K562 (cell line): ENCODE measurements around the gene ATP4B. TPM values are rescaled to one million over a fixed set of nuclear protein-coding genes. Genes with fewer than 3 reads are reported as not detected.

Experiments
- ATAC-seq: fragments of 200-7000 bp; cut with Tn5 transposase; 3 replicates; pipeline ENCODE4 v1.9.1; 2020; ENCODE audit warnings: moderate library complexity
- BruUV-seq: library from RNA; stranded (reverse); fragments of 400-500 nt; replicated peaks from 2 replicates; lab custom pipeline; 2021; lab: Mats Ljungman, UMichigan
- CTCF ChIA-PET: fragments of 300-600 bp; formaldehyde crosslinking; extraction: SDS; loops from one replicate; lab custom pipeline; 2021; ENCODE audit warnings: low intra/inter-chr PET ratio; lab: Yijun Ruan, JAX
- POLR2A ChIA-PET: fragments of 300-600, 350-650 bp; sonication (Branson Sonifier 250); formaldehyde crosslinking; extraction: SDS; loops from one replicate; lab custom pipeline; 2021; ENCODE audit warnings: antibody characterized with exemption, inconsistent platforms; lab: Yijun Ruan, JAX
- DNase-seq, 4 experiments: peaks; one replicate each; pipeline versions ENCODE4 v3.0.0 to v3.0.0-alpha.2; 2011 to 2018; ENCODE audit warnings: low spot score in 3 of 4, mixed read lengths in 3 of 4; ENCODE audit errors: extremely low read depth in 1 of 4
- FAIRE-seq: peaks from 2 replicates; lab custom pipeline; 2011; peaks lifted over from hg19 to GRCh38; lab: Jason Lieb, UNC
- H2AFZ ChIP-seq: 2 replicates; pipeline ENCODE4 v1.6.0; 2011; ENCODE audit warnings: low read depth, low read length, control low read depth, inconsistent platforms
- H3K27ac ChIP-seq: fragments of 200-600 bp; 3 replicates; pipeline ENCODE4 v1.8.0; 2011; ENCODE audit warnings: low read depth, mild to moderate bottlenecking, control low read depth, inconsistent platforms, low read length, moderate library complexity, mixed read lengths; ENCODE audit errors: extremely low read depth
- H3K27me3 ChIP-seq, 2 experiments: fragments of 300-600 bp in 1 of 2; 2 replicates in 1 of 2; 3 replicates in 1 of 2; pipeline versions ENCODE4 v1.6.0 to v1.8.0; 2011; ENCODE audit warnings: inconsistent platforms in 2 of 2, low read length in 2 of 2, mild to moderate bottlenecking in 1 of 2, mixed read lengths in 1 of 2, moderate library complexity in 1 of 2; ENCODE audit not compliant: control insufficient read depth in 2 of 2, insufficient read depth in 2 of 2
- H3K36me3 ChIP-seq: fragments of 300-600 bp; 3 replicates; pipeline ENCODE4 v1.8.0; 2011; ENCODE audit warnings: mild to moderate bottlenecking, low read length, inconsistent platforms; ENCODE audit not compliant: control insufficient read depth, insufficient read depth
- H3K4me1 ChIP-seq, 2 experiments: fragments of 200-600 bp in 1 of 2; replicated peaks in 1 of 2; 2 replicates in 1 of 2; 3 replicates in 1 of 2; pipeline versions ENCODE4 v1.5.1 to v1.8.0; 2011; ENCODE audit warnings: inconsistent platforms in 2 of 2, low read length in 2 of 2, mild to moderate bottlenecking in 1 of 2, mixed read lengths in 1 of 2, moderate library complexity in 1 of 2; ENCODE audit not compliant: control insufficient read depth in 2 of 2, insufficient read depth in 2 of 2
- H3K4me2 ChIP-seq: 2 replicates; pipeline ENCODE4 v1.6.1; 2011; ENCODE audit warnings: low read length, control low read depth, inconsistent platforms, mixed read lengths; ENCODE audit not compliant: insufficient read depth
- H3K4me3 ChIP-seq: fragments of 200-600 bp; sonication (generic), shearing (Covaris generic); 2 replicates; pipeline ENCODE4 v1.5.1; 2016; ENCODE audit warnings: control low read depth, inconsistent platforms
- H3K79me2 ChIP-seq: fragments of 200-600 bp; 3 replicates; pipeline ENCODE4 v1.8.0; 2011; ENCODE audit warnings: low read length, inconsistent platforms; ENCODE audit not compliant: control insufficient read depth, insufficient read depth
- H3K9ac ChIP-seq, 2 experiments: 2 replicates each; pipeline versions ENCODE4 v1.6.0 to v1.6.1; 2011; ENCODE audit warnings: low read depth in 2 of 2, low read length in 2 of 2, control low read depth in 1 of 2, inconsistent platforms in 1 of 2, mild to moderate bottlenecking in 1 of 2, mixed read lengths in 1 of 2; ENCODE audit not compliant: insufficient read depth in 1 of 2
- H3K9me1 ChIP-seq: one replicate; pipeline ENCODE4 v1.6.0; 2011; ENCODE audit warnings: inconsistent platforms, mild to moderate bottlenecking, low read length, moderate library complexity; ENCODE audit not compliant: control insufficient read depth, insufficient read depth
- H3K9me3 ChIP-seq: replicated peaks from 2 replicates; pipeline ENCODE4 v1.5.1; 2011; ENCODE audit warnings: low read depth, low read length, inconsistent platforms; ENCODE audit not compliant: control insufficient read depth, insufficient read depth
- H4K20me1 ChIP-seq: replicated peaks from 2 replicates; pipeline ENCODE4 v1.6.1; 2011; ENCODE audit warnings: low read length, inconsistent platforms, mixed read lengths; ENCODE audit not compliant: control insufficient read depth, insufficient read depth
- POLR2G ChIP-seq: fragments of 200-400 bp; formaldehyde crosslinking; IDR thresholded peaks from 2 replicates; pipeline ENCODE4 v1.6.1; 2017; ENCODE audit warnings: low read depth, mild to moderate bottlenecking, antibody characterized with exemption, low read length, moderate library complexity
- WGBS: fragments of 100-300 bp; shearing (Covaris generic); methylation state at CpG from one replicate; pipeline ENCODE4 v1.1.6; 2016; ENCODE audit warnings: low coverage, mixed read lengths; ENCODE audit not compliant: insufficient coverage; ENCODE audit errors: missing lambda C conversion rate; 5-methylcytosine and 5-hydroxymethylcytosine counted together
- in situ Hi-C: fragments of 300-500 bp; cut with MboI; formaldehyde crosslinking; loops from 4 replicates; pipeline ENCODE4 v1.15.0; 2018; ENCODE audit warnings: inconsistent platforms, mixed read lengths
- intact Hi-C: fragments of 100-400 bp; cut with micrococcal nuclease; formaldehyde crosslinking; loops from 2 replicates; pipeline ENCODE4 v1.14.2; 2022
- polyA plus RNA-seq, 8 experiments: library from polyadenylated mRNA; depleted of rRNA in 4 of 8; stranded (reverse) in 5 of 8; unstranded in 3 of 8; fragments of >200 nt; fragmentation: Nextera tagmentation in 2 of 8; fragmentation: Illumina TruSeq in 1 of 8; extraction: Ambion mirVana in 2 of 8; extraction: Trizol in 1 of 8; gene quantifications; 2 replicates each; pipeline versions ENCODE4 v1.2.1 to v1.2.3, GENCODE V29; 2011 to 2014; ENCODE audit warnings: inconsistent platforms in 1 of 8, missing spikeins in 1 of 8
- total RNA-seq, 7 experiments: library from RNA; depleted of rRNA in 6 of 7; stranded (reverse); fragments of >200 nt in 6 of 7; fragmentation: Illumina TruSeq in 2 of 7; extraction: Trizol in 2 of 7; gene quantifications; 2 replicates each; pipeline versions ENCODE4 v1.2.1 to v1.2.3, GENCODE V29; 2011 to 2021; ENCODE audit warnings: low replicate concordance in 1 of 7
- TF ChIP-seq, protein P1 (sequence below): fragments of 250-450 bp; sonication (Bioruptor Pico); IDR thresholded peaks from 2 replicates; pipeline ENCODE4 v1.4.0; 2020; ENCODE audit warnings: mild to moderate bottlenecking, moderate library complexity

The ATP4B gene
- total and polyA plus RNA-seq, 9 of the 15 experiments (the other 6 are each of a cell fraction or from before 2014, with no cell fraction given), result not detected

DNA sequence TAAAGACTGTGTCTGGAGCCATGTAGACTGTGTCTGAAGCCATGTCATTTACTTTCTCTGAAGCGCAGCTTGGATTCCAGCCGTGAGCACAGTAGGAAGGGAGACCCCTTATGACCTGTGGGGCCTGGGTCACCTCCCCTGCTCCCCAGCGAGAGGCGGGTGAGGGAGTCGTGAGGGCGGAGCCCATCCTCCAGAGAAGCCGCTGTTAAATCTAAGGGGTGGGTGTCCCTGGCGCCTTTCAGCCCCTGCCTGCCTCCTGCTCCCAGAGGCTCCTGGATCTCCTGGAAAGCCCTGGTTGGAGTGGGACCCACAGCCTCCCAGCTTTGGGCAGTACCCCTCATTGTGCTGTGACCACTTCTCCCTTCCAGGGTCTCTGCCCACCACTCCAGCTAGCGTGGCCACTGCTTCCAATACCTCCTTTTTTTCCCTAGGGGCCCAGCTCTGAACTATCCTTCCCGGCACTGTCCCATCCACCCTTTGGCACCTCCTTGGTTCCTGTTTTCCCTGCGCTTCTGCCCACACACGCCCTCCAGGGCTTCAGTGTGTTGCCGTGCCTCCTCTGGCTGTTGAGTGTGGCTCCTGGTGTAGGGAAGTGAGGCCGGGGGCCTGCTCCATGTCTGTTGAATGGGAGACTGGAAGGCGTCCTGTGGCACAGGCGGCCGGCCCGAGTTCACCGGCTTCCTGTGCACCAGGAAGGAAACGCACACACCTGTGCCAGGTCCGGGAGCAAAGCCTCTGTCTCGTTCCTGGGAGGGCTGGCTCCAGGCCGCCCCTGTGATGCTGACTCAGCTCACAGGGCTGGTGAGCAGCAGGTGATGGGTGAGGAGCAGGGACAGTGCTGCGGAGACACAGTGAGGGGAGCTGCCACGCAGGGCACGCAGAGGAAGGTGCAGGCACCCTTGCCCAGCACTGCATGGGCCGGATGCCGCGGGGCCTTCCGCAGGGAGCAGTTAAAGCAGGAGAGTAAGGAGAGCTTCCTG is 29.4 kb downstream of the ATP4B start:
- H2AFZ ChIP-seq, result no peak overlapping the region
- no peak overlapping the region for H3K4me2 ChIP-seq
- WGBS, result 95% methylated on average over 11 of the region's 30 CpGs
- H3K9me1 ChIP-seq, result no peaks in the 10 kb centered on the region
- TF ChIP-seq, protein P1, sequence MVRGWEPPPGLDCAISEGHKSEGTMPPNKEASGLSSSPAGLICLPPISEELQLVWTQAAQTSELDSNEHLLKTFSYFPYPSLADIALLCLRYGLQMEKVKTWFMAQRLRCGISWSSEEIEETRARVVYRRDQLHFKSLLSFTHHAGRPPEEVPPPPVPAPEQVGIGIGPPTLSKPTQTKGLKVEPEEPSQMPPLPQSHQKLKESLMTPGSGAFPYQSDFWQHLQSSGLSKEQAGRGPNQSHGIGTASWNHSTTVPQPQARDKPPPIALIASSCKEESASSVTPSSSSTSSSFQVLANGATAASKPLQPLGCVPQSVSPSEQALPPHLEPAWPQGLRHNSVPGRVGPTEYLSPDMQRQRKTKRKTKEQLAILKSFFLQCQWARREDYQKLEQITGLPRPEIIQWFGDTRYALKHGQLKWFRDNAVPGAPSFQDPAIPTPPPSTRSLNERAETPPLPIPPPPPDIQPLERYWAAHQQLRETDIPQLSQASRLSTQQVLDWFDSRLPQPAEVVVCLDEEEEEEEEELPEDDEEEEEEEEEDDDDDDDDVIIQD, result no peak
- peak; percentile 27; the same call in 1 of the 2 replicates for TF ChIP-seq POLR2G
- H3K27me3 ChIP-seq, result no peaks in the 10 kb centered on the region
- H3K4me3 ChIP-seq, result no peak overlapping the region
- in situ Hi-C loops, result no loop called here
- FAIRE-seq (no peak), ATAC-seq (no peak), DNase-seq (no peak)
- ChIA-PET CTCF (no interaction called here), POLR2A (no interaction called here)
- H3K4me1 ChIP-seq, result no peaks in the 10 kb centered on the region
- no peaks in the 10 kb centered on the region for H4K20me1 ChIP-seq
- H3K36me3 ChIP-seq, result peaks cover 86% of the 10 kb centered on the region; the same call in 2 of the 3 replicates
- no peak overlapping the region for H3K9ac ChIP-seq
- intact Hi-C loops, result no loop called here
- peaks cover 51% of the 10 kb centered on the region for H3K79me2 ChIP-seq
- H3K9me3 ChIP-seq, result no peaks in the 10 kb centered on the region
- no TSS peak for BruUV-seq
- H3K27ac ChIP-seq, result no peak overlapping the region
